Measurements from ENCODE around the gene APOBEC2. TPM values are rescaled to one million over a fixed set of nuclear protein-coding genes. Genes with fewer than 3 reads are reported as not detected.

APOBEC2 gene
- total and polyA plus RNA-seq, 2 of the 4 experiments (the other 2 are of a cell fraction), result not detected

DNA sequence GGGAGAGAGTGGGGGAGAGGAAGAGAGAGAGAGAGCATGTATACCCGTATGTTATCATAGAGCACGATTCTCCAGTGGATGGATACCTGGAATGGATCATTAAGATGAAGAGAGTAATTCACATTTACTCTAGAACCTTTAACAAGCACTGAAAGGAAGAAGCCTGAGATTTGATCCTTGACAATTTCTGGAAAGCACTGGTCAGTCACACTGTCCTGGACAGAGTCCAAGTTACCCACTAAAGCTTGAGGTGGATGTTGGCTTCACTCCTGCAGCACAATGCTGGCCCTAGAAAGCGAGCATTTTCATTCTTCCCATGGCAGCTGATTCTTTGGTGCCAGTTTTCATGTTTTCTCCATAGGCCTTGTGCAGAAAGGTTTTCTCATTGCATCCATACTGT is 45.4 kb downstream of the APOBEC2 start:
- Histone ChIP-seq H2BK15ac (ENCODE audit: low read depth, low read length) (no peak overlapping the region), H4K20me1 (ENCODE audit: insufficient read depth, low read length) (no peaks in the 10 kb centered on the region), H3K4me2 (ENCODE audit: low read depth, low read length) (no peak overlapping the region), H3K56ac (ENCODE audit: extremely low read depth, insufficient read depth, low read length) (no peak overlapping the region), H4K8ac (ENCODE audit: low read depth in 2 of 2, low read length in 2 of 2) (no peak overlapping the region), H3K4me1 (ENCODE audit: control insufficient read depth, insufficient read depth, low read length) (peaks cover 3% of the 10 kb centered on the region; the same call in 1 of the 2 replicates), H3K36me3 (ENCODE audit: control insufficient read depth, insufficient read depth, low read length) (peaks cover 41% of the 10 kb centered on the region), H3K4me3 (ENCODE audit: insufficient read depth, low read depth, low read length) (no peak overlapping the region), H3K9me3 (ENCODE audit: control insufficient read depth, insufficient read depth, low read length) (no peaks in the 10 kb centered on the region), H3K27ac (ENCODE audit: insufficient read depth, low read length) (no peak overlapping the region), H2AFZ (replicated peaks; ENCODE audit: low read length, poor library complexity) (no peak overlapping the region), H2BK5ac (ENCODE audit: low read depth, low read length, poor library complexity, severe bottlenecking) (no peak overlapping the region), H3K79me1 (ENCODE audit: low read depth in 1 of 2, low read length in 2 of 2) (peaks cover 3 to 5% of the 10 kb centered on the region in 2 experiments), H3K18ac (ENCODE audit: low read depth, low read length) (no peak overlapping the region), H3K14ac (replicated peaks; ENCODE audit: low read depth, low read length) (no peak overlapping the region), H4K5ac (ENCODE audit: low read depth, low read length) (no peak overlapping the region), H3K9me1 (ENCODE audit: insufficient read depth, low read length) (peaks cover 6% of the 10 kb centered on the region; the same call in 1 of the 2 replicates), H2AK9ac (replicated peaks; ENCODE audit: low read depth, low read length, poor library complexity) (no peak overlapping the region), H3K9ac (ENCODE audit: low read depth, low read length) (no peak overlapping the region), H3K23ac (ENCODE audit: low read depth, low read length) (no peak overlapping the region), H2AK5ac (ENCODE audit: low read depth, low read length) (no peak overlapping the region), H3K27me3 (ENCODE audit: control insufficient read depth, insufficient read depth, low read length) (no peaks in the 10 kb centered on the region), H2BK120ac (ENCODE audit: low read depth, low read length) (no peak overlapping the region), H3K4ac (ENCODE audit: low read depth, low read length) (no peak overlapping the region), H4K91ac (ENCODE audit: insufficient read depth, low read depth, low read length) (no peak overlapping the region), H2BK20ac (ENCODE audit: low read depth, low read length) (no peak overlapping the region)
- 63% methylated on average over 1 of the region's 3 CpGs; no CpG with 5 or more reads in 1 of the 2 experiments for WGBS, 2 experiments (ENCODE audit: extremely low coverage in 2 of 2, insufficient read length in 1 of 2)
- ATAC-seq (ENCODE audit: low read depth) (no peak), DNase-seq (no peak)
- ChIA-PET CTCF (no interaction called here), POLR2A (ENCODE audit: unreplicated experiment) (no interaction called here)
- in situ Hi-C loops (cut with MboI; ENCODE audit: low sequenced_read_pairs), result loop anchor here (5.0 to 10.0 kb wide), 2 partner anchors 86 to 214 kb away; no protein-coding TSS in a partner anchor
- dilution Hi-C loops (cut with HindIII; ENCODE audit: low sequenced_read_pairs, unreplicated experiment), result no loop called here
- intact Hi-C loops (cut with micrococcal nuclease), result no loop called here
- no peak for TF ChIP-seq RAD21 (IDR thresholded peaks at IDR 0.05; ENCODE audit: low read length)
- no peak for TF ChIP-seq MXI1 (IDR thresholded peaks at IDR 0.05; ENCODE audit: borderline replicate concordance, low read depth, low read length)
- no peak for TF ChIP-seq SMC3 (IDR thresholded peaks at IDR 0.05; ENCODE audit: low read depth, low read length)
- no peak for TF ChIP-seq CHD1 (IDR thresholded peaks at IDR 0.05; ENCODE audit: low read depth, low read length)
- TF ChIP-seq MAZ (IDR thresholded peaks at IDR 0.05; ENCODE audit: borderline replicate concordance, low read depth, low read length), result no peak
- TF ChIP-seq, protein P1, sequence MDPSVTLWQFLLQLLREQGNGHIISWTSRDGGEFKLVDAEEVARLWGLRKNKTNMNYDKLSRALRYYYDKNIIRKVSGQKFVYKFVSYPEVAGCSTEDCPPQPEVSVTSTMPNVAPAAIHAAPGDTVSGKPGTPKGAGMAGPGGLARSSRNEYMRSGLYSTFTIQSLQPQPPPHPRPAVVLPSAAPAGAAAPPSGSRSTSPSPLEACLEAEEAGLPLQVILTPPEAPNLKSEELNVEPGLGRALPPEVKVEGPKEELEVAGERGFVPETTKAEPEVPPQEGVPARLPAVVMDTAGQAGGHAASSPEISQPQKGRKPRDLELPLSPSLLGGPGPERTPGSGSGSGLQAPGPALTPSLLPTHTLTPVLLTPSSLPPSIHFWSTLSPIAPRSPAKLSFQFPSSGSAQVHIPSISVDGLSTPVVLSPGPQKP (IDR thresholded peaks at IDR 0.05; ENCODE audit: borderline replicate concordance, low read depth, low read length), result no peak
- BruUV-seq (replicated peaks), result no TSS peak
